B cell (primary cell): ENCODE measurements around the gene CDHR5.

Experiments used
- EZH2 ChIP-seq: IDR thresholded peaks from 2 replicates; pipeline ENCODE4 v1.6.1; 2012; ENCODE audit warnings: borderline replicate concordance, low read depth, mild to moderate bottlenecking, moderate library complexity, low read length; ENCODE audit not compliant: insufficient read depth, poor library complexity, severe bottlenecking
- TF ChIP-seq, protein P1 (sequence below): fragments of 200-600 bp; IDR thresholded peaks from one replicate; pipeline ENCODE4 v1.8.0; 2022; ENCODE audit warnings: antibody characterized with exemption, mild to moderate bottlenecking

DNA sequence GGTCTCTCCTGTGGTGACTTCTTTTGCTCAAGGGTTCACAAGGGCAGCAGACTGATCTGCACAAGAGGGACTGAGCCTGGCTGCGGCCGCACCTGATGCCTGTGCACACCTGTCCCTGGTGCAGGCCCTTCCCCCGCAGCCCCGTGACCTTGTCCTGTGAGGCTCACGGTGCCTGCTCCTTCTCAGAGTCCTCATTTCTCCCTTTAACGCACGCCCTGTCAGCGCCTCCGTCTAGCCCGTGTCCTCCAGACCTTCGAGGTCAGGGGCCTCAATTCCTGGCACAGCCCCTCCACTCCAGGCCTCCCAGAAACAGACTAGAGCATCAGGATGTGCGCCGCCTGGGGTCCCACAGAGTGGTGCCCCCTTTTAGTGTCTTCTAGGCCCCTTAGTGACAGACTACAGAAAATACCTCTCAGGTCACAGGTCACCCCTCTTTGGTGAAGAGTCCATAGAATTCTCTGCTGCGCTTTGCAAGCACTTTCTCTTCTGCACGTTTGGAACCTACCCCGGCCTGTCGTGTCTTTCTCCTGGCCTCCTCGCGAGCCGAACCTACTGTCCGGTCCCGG lies 11.3 kb upstream of the CDHR5 start:
- TF ChIP-seq, protein P1, sequence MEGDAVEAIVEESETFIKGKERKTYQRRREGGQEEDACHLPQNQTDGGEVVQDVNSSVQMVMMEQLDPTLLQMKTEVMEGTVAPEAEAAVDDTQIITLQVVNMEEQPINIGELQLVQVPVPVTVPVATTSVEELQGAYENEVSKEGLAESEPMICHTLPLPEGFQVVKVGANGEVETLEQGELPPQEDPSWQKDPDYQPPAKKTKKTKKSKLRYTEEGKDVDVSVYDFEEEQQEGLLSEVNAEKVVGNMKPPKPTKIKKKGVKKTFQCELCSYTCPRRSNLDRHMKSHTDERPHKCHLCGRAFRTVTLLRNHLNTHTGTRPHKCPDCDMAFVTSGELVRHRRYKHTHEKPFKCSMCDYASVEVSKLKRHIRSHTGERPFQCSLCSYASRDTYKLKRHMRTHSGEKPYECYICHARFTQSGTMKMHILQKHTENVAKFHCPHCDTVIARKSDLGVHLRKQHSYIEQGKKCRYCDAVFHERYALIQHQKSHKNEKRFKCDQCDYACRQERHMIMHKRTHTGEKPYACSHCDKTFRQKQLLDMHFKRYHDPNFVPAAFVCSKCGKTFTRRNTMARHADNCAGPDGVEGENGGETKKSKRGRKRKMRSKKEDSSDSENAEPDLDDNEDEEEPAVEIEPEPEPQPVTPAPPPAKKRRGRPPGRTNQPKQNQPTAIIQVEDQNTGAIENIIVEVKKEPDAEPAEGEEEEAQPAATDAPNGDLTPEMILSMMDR, result no peak
- TF ChIP-seq EZH2, result no peak
